HG03159 (cell line): ENCODE results near the gene KRT4.
"Not testable (repeated sequence)": the region's sequence is repeated elsewhere in the genome, so short reads cannot be mapped to it uniquely, and the experiment has no call there.

Source experiments
- ATAC-seq: cut with Tn5 transposase; IDR thresholded peaks from one replicate; pipeline ENCODE4 v1.9.1; 2021; ENCODE audit warnings: mild to moderate bottlenecking, moderate library complexity; ENCODE audit not compliant: unreplicated experiment

The KRT4 gene

GRCh38 chr12:52776435-52776834, 37.5 kb downstream of the KRT4 start:
- ATAC-seq: no peak

- no peak for ATAC-seq
Measured at GRCh38 chr12:52774629-52775250, 39.2 kb downstream of the KRT4 start.

GRCh38 chr12:52772772-52773171, 41.1 kb downstream of the KRT4 start:
- no peak for ATAC-seq

GRCh38 chr12:52772188-52772587, 41.7 kb downstream of the KRT4 start:
- no peak for ATAC-seq

GRCh38 chr12:52771505-52771904, 42.4 kb downstream of the KRT4 start:
- no peak for ATAC-seq

- ATAC-seq: no peak
Measured at GRCh38 chr12:52771088-52771487, 42.8 kb downstream of the KRT4 start.

- ATAC-seq: no peak
Measured at GRCh38 chr12:52769946-52770345, 44.0 kb downstream of the KRT4 start.

GRCh38 chr12:52769354-52769753, 44.6 kb downstream of the KRT4 start:
- no peak for ATAC-seq

GRCh38 chr12:52768479-52769200, 45.3 kb downstream of the KRT4 start:
- ATAC-seq: no peak

- ATAC-seq: no peak
Measured at GRCh38 chr12:52767427-52767826, 46.5 kb downstream of the KRT4 start.

GRCh38 chr12:52767020-52767379, 46.9 kb downstream of the KRT4 start:
- ATAC-seq: no peak

GRCh38 chr12:52766351-52767019, 47.4 kb downstream of the KRT4 start:
- ATAC-seq: no peak

- ATAC-seq: no peak
Measured at GRCh38 chr12:52765702-52766101, 48.2 kb downstream of the KRT4 start.

GRCh38 chr12:52763991-52764390, 49.9 kb downstream of the KRT4 start:
- no peak for ATAC-seq

GRCh38 chr12:52763036-52763659, 50.8 kb downstream of the KRT4 start:
- ATAC-seq: no peak

- ATAC-seq: no peak
Measured at GRCh38 chr12:52761802-52762201, 52.1 kb downstream of the KRT4 start.

- ATAC-seq: not testable (repeated sequence)
Measured at GRCh38 chr12:52761218-52761617, 52.7 kb downstream of the KRT4 start.

- no peak for ATAC-seq
Measured at GRCh38 chr12:52760623-52761022, 53.3 kb downstream of the KRT4 start.

- no peak for ATAC-seq
Measured at GRCh38 chr12:52759695-52760094, 54.2 kb downstream of the KRT4 start.

GRCh38 chr12:52759218-52759617, 54.7 kb downstream of the KRT4 start:
- no peak for ATAC-seq

- ATAC-seq: no peak
Measured at GRCh38 chr12:52757449-52758176, 56.3 kb downstream of the KRT4 start.
